Uterus (tissue), 2 donors: ENCODE results near the gene SNX6.

Source experiments
- CTCF ChIP-seq, 4 experiments: fragments of 200-600 bp in 2 of 4; fragments of 450-650 bp in 2 of 4; sonication (generic) in 2 of 4; IDR thresholded peaks; one replicate each; pipeline ENCODE4 v1.5.1; 2016 to 2019; ENCODE audit warnings: antibody characterized with exemption in 4 of 4, mild to moderate bottlenecking in 2 of 4, moderate library complexity in 1 of 4
- POLR2A ChIP-seq, 2 donors: fragments of 450-650 bp; IDR thresholded peaks; one replicate each; pipeline ENCODE4 v1.6.1; 2016; ENCODE audit warnings: antibody characterized with exemption in 2 of 2, mild to moderate bottlenecking in 1 of 2, moderate library complexity in 1 of 2

- no peak for TF ChIP-seq CTCF (IDR thresholded peaks at IDR 0.05)
- no peak for TF ChIP-seq POLR2A (IDR thresholded peaks at IDR 0.05)
Measured at GRCh38 chr14:34649344-34649743, 19.4 kb upstream of the SNX6 start.
